B cell (primary cell): ENCODE measurements around the gene MYH10. TPM values are rescaled to one million over a fixed set of nuclear protein-coding genes. Genes with fewer than 3 reads are reported as not detected.
"Not testable (repeated sequence)": the region's sequence is repeated elsewhere in the genome, so short reads cannot be mapped to it uniquely, and the experiment has no call there.

Experiments
- ATAC-seq: fragments of 200-7000 bp; cut with Tn5 transposase; one replicate; pipeline ENCODE4 v1.10.0; 2021; ENCODE audit warnings: low read depth, mild to moderate bottlenecking, moderate number of reproducible peaks, moderate library complexity
- CTCF ChIA-PET: fragments of 350-600 bp; sonication (Branson Sonifier 250); formaldehyde crosslinking; loops from one replicate; lab custom pipeline; 2021; ENCODE audit warnings: antibody characterized with exemption, inconsistent platforms; lab: Charles Lee
- POLR2A ChIA-PET: fragments of 350-600 bp; sonication (Branson Sonifier 250); formaldehyde crosslinking; loops from one replicate; lab custom pipeline; 2021; ENCODE audit warnings: antibody characterized with exemption; lab: Charles Lee
- DNase-seq: peaks from one replicate; pipeline ENCODE4 v3.0.0; 2013
- H2AFZ ChIP-seq: 2 replicates; pipeline ENCODE4 v1.6.1; 2012; ENCODE audit warnings: mild to moderate bottlenecking, low read depth, low read length; ENCODE audit not compliant: insufficient read depth, poor library complexity, severe bottlenecking
- H3K27ac ChIP-seq, 2 donors: 1 replicate in 1 of 2; 2 replicates in 1 of 2; pipeline ENCODE4 v1.5.1; 2012 to 2013; ENCODE audit warnings: low read length in 2 of 2, mild to moderate bottlenecking in 2 of 2, moderate library complexity in 1 of 2
- H3K27me3 ChIP-seq, 4 experiments: fragments of 200-600 bp in 1 of 4; sonication (generic) in 1 of 4; replicated peaks in 1 of 4; 1 replicate in 2 of 4; 2 replicates in 2 of 4; pipeline versions ENCODE4 v1.6.1 to v1.7.0; 2013 to 2016; ENCODE audit warnings: low read length in 3 of 4, mild to moderate bottlenecking in 2 of 4, mixed read lengths in 1 of 4, moderate library complexity in 1 of 4; ENCODE audit not compliant: insufficient read depth in 4 of 4, control insufficient read depth in 3 of 4; ENCODE audit errors: control extremely low read depth in 1 of 4
- H3K36me3 ChIP-seq, 2 experiments: replicated peaks in 1 of 2; 1 replicate in 1 of 2; 2 replicates in 1 of 2; pipeline versions ENCODE4 v1.6.1 to v1.7.1; 2013; ENCODE audit warnings: low read length in 1 of 2; ENCODE audit not compliant: insufficient read depth in 2 of 2, control insufficient read depth in 1 of 2; ENCODE audit errors: control extremely low read depth in 1 of 2, extremely low read depth in 1 of 2
- H3K4me1 ChIP-seq, 2 donors: fragments of 200-600 bp in 1 of 2; sonication (generic) in 1 of 2; 1 replicate in 1 of 2; 2 replicates in 1 of 2; pipeline versions ENCODE4 v1.5.1 to v1.6.1; 2013 to 2017; ENCODE audit warnings: low read length in 2 of 2; ENCODE audit not compliant: control insufficient read depth in 2 of 2, insufficient read depth in 2 of 2
- H3K4me2 ChIP-seq: replicated peaks from 2 replicates; pipeline ENCODE3; 2012; ENCODE audit warnings: mild to moderate bottlenecking, low read depth, low read length; ENCODE audit not compliant: poor library complexity, severe bottlenecking
- H3K4me3 ChIP-seq, 5 experiments: fragments of 200-600 bp in 1 of 5; sonication (generic) in 1 of 5; 1 replicate in 3 of 5; 2 replicates in 2 of 5; pipeline versions ENCODE4 v1.5.1 to v1.7.0; 2011 to 2016; ENCODE audit warnings: low read length in 4 of 5, mild to moderate bottlenecking in 4 of 5, low read depth in 2 of 5, control low read depth in 1 of 5, moderate library complexity in 1 of 5; ENCODE audit not compliant: insufficient read depth in 1 of 5; ENCODE audit errors: control extremely low read depth in 1 of 5, extremely low read depth in 1 of 5
- H3K79me2 ChIP-seq: fragments of 200-600 bp; sonication (generic); one replicate; pipeline ENCODE4 v1.6.0; 2016; ENCODE audit warnings: low read length; ENCODE audit not compliant: control insufficient read depth, insufficient read depth
- H3K9ac ChIP-seq: fragments of 200-600 bp; sonication (generic); 2 replicates; pipeline ENCODE4 v1.6.1; 2017; ENCODE audit warnings: mild to moderate bottlenecking, low read length, moderate library complexity
- H3K9me3 ChIP-seq, 3 donors: one replicate each; pipeline versions ENCODE4 v1.6.1 to v1.7.1; 2013; ENCODE audit warnings: low read length in 2 of 3; ENCODE audit not compliant: control insufficient read depth in 2 of 3, insufficient read depth in 1 of 3; ENCODE audit errors: control extremely low read depth in 1 of 3
- H4K20me1 ChIP-seq: 2 replicates; pipeline ENCODE4 v1.6.0; 2012; ENCODE audit warnings: mild to moderate bottlenecking, low read length; ENCODE audit not compliant: insufficient read depth, control insufficient read depth, poor library complexity, severe bottlenecking
- H3K27ac Mint-ChIP-seq: one replicate; pipeline ENCODE4 v1.8.0; 2021; ENCODE audit warnings: mixed read lengths
- H3K27me3 Mint-ChIP-seq: one replicate; pipeline ENCODE4 v1.8.0; 2021; ENCODE audit warnings: mixed read lengths
- H3K4me1 Mint-ChIP-seq: one replicate; pipeline ENCODE4 v1.8.0; 2021; ENCODE audit warnings: mixed read lengths
- H3K4me3 Mint-ChIP-seq: one replicate; pipeline ENCODE4 v1.8.0; 2021; ENCODE audit warnings: mixed read lengths
- H3K9me3 Mint-ChIP-seq: one replicate; pipeline ENCODE4 v1.8.0; 2022; ENCODE audit warnings: mixed read lengths; ENCODE audit not compliant: insufficient read depth
- EZH2 ChIP-seq: IDR thresholded peaks from 2 replicates; pipeline ENCODE4 v1.6.1; 2012; ENCODE audit warnings: borderline replicate concordance, low read depth, mild to moderate bottlenecking, moderate library complexity, low read length; ENCODE audit not compliant: insufficient read depth, poor library complexity, severe bottlenecking
- WGBS: methylation state at CpG from one replicate; pipeline ENCODE4 v1.1.5; 2013; ENCODE audit warnings: missing lambda C conversion rate; ENCODE audit not compliant: insufficient coverage; 5-methylcytosine and 5-hydroxymethylcytosine counted together
- intact Hi-C: fragments of 100-400 bp; cut with micrococcal nuclease; formaldehyde crosslinking; loops from one replicate; pipeline ENCODE4 v1.10.0; 2022
- polyA plus RNA-seq: library from polyadenylated mRNA; depleted of rRNA; stranded (reverse); fragments of >200 nt; gene quantifications from 2 replicates; pipeline ENCODE4 v1.2.3, GENCODE V29; 2012
- total RNA-seq, 2 donors: library from RNA; stranded (reverse); fragments of 120-200 nt in 1 of 2; gene quantifications; 1 replicate in 1 of 2; 2 replicates in 1 of 2; pipeline versions ENCODE4 v1.2.3 to v1.2.4, GENCODE V29; 2013 to 2022
- TF ChIP-seq, protein P1 (sequence below): fragments of 200-600 bp; IDR thresholded peaks from one replicate; pipeline ENCODE4 v1.8.0; 2022; ENCODE audit warnings: antibody characterized with exemption, mild to moderate bottlenecking

MYH10 gene
- total and polyA plus RNA-seq, 2 donors (not counting 1 experiment from before 2014, with no cell fraction given): 0.04 to 1.7 TPM

- no peak for ATAC-seq
- no peaks in the 10 kb centered on the region for H3K79me2 ChIP-seq
- H3K36me3 ChIP-seq: no peaks in the 10 kb centered on the region
- H2AFZ ChIP-seq: no peak overlapping the region
- peaks cover 0 to 8% (median 2%) of the 10 kb centered on the region in 4 experiments for H3K27me3 ChIP-seq
- ChIA-PET POLR2A (no interaction called here), CTCF (interaction anchor here (0.6 kb wide), 1 partner anchor 103 kb away, joined by 3 read pairs; no protein-coding TSS in a partner anchor)
- no peak overlapping the region for H3K4me2 ChIP-seq
- no peaks in the 10 kb centered on the region for H4K20me1 ChIP-seq
- Mint-ChIP-seq H3K27ac (no peak overlapping the region), H3K4me3 (no peak overlapping the region), H3K27me3 (peaks cover 26% of the 10 kb centered on the region), H3K4me1 (no peaks in the 10 kb centered on the region), H3K9me3 (peaks cover 3% of the 10 kb centered on the region)
- no peak overlapping the region for H3K27ac ChIP-seq
- no peak for DNase-seq
- peaks cover 0 to 3% (median 0%) of the 10 kb centered on the region in 3 donors for H3K9me3 ChIP-seq
- 80% methylated on average over 1 of the region's 4 CpGs for WGBS
- no peak overlapping the region for H3K4me3 ChIP-seq
- intact Hi-C loops: no loop called here
- no peak overlapping the region for H3K9ac ChIP-seq
- H3K4me1 ChIP-seq: no peaks in the 10 kb centered on the region
- no peak for TF ChIP-seq EZH2
- TF ChIP-seq, protein P1, sequence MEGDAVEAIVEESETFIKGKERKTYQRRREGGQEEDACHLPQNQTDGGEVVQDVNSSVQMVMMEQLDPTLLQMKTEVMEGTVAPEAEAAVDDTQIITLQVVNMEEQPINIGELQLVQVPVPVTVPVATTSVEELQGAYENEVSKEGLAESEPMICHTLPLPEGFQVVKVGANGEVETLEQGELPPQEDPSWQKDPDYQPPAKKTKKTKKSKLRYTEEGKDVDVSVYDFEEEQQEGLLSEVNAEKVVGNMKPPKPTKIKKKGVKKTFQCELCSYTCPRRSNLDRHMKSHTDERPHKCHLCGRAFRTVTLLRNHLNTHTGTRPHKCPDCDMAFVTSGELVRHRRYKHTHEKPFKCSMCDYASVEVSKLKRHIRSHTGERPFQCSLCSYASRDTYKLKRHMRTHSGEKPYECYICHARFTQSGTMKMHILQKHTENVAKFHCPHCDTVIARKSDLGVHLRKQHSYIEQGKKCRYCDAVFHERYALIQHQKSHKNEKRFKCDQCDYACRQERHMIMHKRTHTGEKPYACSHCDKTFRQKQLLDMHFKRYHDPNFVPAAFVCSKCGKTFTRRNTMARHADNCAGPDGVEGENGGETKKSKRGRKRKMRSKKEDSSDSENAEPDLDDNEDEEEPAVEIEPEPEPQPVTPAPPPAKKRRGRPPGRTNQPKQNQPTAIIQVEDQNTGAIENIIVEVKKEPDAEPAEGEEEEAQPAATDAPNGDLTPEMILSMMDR: no peak
Measured at GRCh38 chr17:8662076-8662831, 31.7 kb upstream of the MYH10 start.

- H3K27me3 ChIP-seq, H3K9me3 Mint-ChIP-seq, H3K9me3 ChIP-seq, H3K27ac Mint-ChIP-seq, H2AFZ ChIP-seq, H3K79me2 ChIP-seq, intact Hi-C loops, H3K4me1 ChIP-seq, DNase-seq, H3K4me2 ChIP-seq, H4K20me1 ChIP-seq, ATAC-seq, H3K4me1 Mint-ChIP-seq, POLR2A ChIA-PET, H3K36me3 ChIP-seq, CTCF ChIA-PET, H3K4me3 ChIP-seq, H3K27ac ChIP-seq, H3K9ac ChIP-seq, H3K4me3 Mint-ChIP-seq: not testable (repeated sequence)
- H3K27me3 Mint-ChIP-seq: peaks cover 21% of the 10 kb centered on the region
Measured at GRCh38 chr17:8660709-8661108, 30.2 kb upstream of the MYH10 start.
